ENCODE results near the gene MAP1LC3B2. TPM values are rescaled to one million over a fixed set of nuclear protein-coding genes. Genes with fewer than 3 reads are reported as not detected.

The MAP1LC3B2 gene
- total RNA-seq, result 1 to 10 TPM in 2 of 4 donors, not detected in 2; 1.1 to 2.5 TPM

GRCh38 chr12:116559162-116559935, at the start of gene MAP1LC3B2:
MAP1LC3B2 (plus strand) TSS chr12:116559381; CDS start chr12:116575943, 16,562 bp downstream.
- TF ChIP-seq POLR2AphosphoS5 (IDR thresholded peaks at IDR 0.05), result peak in 1 of 3 donors; percentile 14
- TF ChIP-seq EP300 (IDR thresholded peaks at IDR 0.05; ENCODE audit: low read depth), result no peak
- TF ChIP-seq CTCF (IDR thresholded peaks at IDR 0.05), result no peak
- TF ChIP-seq POLR2A (IDR thresholded peaks at IDR 0.05), result no peak
- Histone ChIP-seq H3K27ac (peak within 1 kb of the TSS; percentile 71 to 86 (median 76)), H3K4me3 (peak within 1 kb of the TSS in 1 of 4 donors; percentile 18), H3K36me3 (no peaks in the 10 kb centered on the region), H3K27me3 (no peaks in the 10 kb centered on the region), H3K9me3 (peaks cover 11 to 12% of the 10 kb centered on the region in 2 donors), H3K4me1 (peaks cover 0 to 19% (median 14%) of the 10 kb centered on the region in 4 donors)
- peak; percentile 84 for DNase-seq
- WGBS, 2 donors (ENCODE audit: low coverage in 1 of 2), result 15 to 19% methylated on average over 2 to 17 of the region's 19 CpGs
- in situ Hi-C loops (cut with MboI; ENCODE audit: low pct_ligation_motif_present in 1 of 4, low pct_unique_long_range_greater_than_20kb in 1 of 4, low sequenced_read_pairs in 3 of 4) (no loop called here), intact Hi-C loops (cut with DNase I; ENCODE audit: low total_unique reads) (no loop called here)

- in situ Hi-C loops (cut with MboI; ENCODE audit: low pct_ligation_motif_present in 1 of 4, low pct_unique_long_range_greater_than_20kb in 1 of 4, low sequenced_read_pairs in 3 of 4), result no loop called here
- TF ChIP-seq POLR2A (IDR thresholded peaks at IDR 0.05), result no peak
- TF ChIP-seq CTCF (IDR thresholded peaks at IDR 0.05), result no peak
- no peak for TF ChIP-seq POLR2AphosphoS5 (IDR thresholded peaks at IDR 0.05)
- no peak for TF ChIP-seq EP300 (IDR thresholded peaks at IDR 0.05; ENCODE audit: low read depth)
- WGBS, 2 donors (ENCODE audit: low coverage in 1 of 2), result 83 to 87% methylated on average over 6 to 8 of the region's 8 CpGs
Measured at GRCh38 chr12:116513944-116514343, 45.2 kb upstream of the MAP1LC3B2 start.

GRCh38 chr12:116515684-116516083, 43.5 kb upstream of the MAP1LC3B2 start:
- Histone ChIP-seq H3K27ac (no peak overlapping the region), H3K4me1 (no peaks in the 10 kb centered on the region), H3K9me3 (no peaks in the 10 kb centered on the region), H3K4me3 (no peak overlapping the region), H3K27me3 (no peaks in the 10 kb centered on the region), H3K36me3 (no peaks in the 10 kb centered on the region)
- intact Hi-C loops (cut with DNase I; ENCODE audit: low total_unique reads) (no loop called here), in situ Hi-C loops (cut with MboI; ENCODE audit: low pct_ligation_motif_present in 1 of 4, low pct_unique_long_range_greater_than_20kb in 1 of 4, low sequenced_read_pairs in 3 of 4) (no loop called here)
- TF ChIP-seq CTCF (IDR thresholded peaks at IDR 0.05) (no peak), EP300 (IDR thresholded peaks at IDR 0.05; ENCODE audit: low read depth) (no peak), POLR2A (IDR thresholded peaks at IDR 0.05) (no peak), POLR2AphosphoS5 (IDR thresholded peaks at IDR 0.05) (no peak)
- DNase-seq, result no peak
- WGBS, 2 donors (ENCODE audit: low coverage in 1 of 2), result 72 to 76% methylated on average over 4 of the region's 4 CpGs

More at GRCh38 chr12:116513944-116514343, 45.2 kb upstream of the MAP1LC3B2 start:
- peaks cover 0 to 1% (median under 1%) of the 10 kb centered on the region in 4 donors for H3K4me1 ChIP-seq
- H3K27me3 ChIP-seq, result no peaks in the 10 kb centered on the region
- H3K36me3 ChIP-seq, result no peaks in the 10 kb centered on the region
- no peak overlapping the region for H3K27ac ChIP-seq
- H3K4me3 ChIP-seq, result no peak overlapping the region
- H3K9me3 ChIP-seq, result no peaks in the 10 kb centered on the region
- DNase-seq, result no peak
- intact Hi-C loops (cut with DNase I; ENCODE audit: low total_unique reads), result no loop called here

- 94% methylated on average over 2 to 11 of the region's 11 CpGs for WGBS, 2 donors (ENCODE audit: low coverage in 1 of 2)
- intact Hi-C loops (cut with DNase I; ENCODE audit: low total_unique reads), result no loop called here
- H3K4me3 ChIP-seq, result no peak overlapping the region
- H3K9me3 ChIP-seq, result no peaks in the 10 kb centered on the region
- H3K36me3 ChIP-seq, result no peaks in the 10 kb centered on the region
- no peak for DNase-seq
- in situ Hi-C loops (cut with MboI; ENCODE audit: low pct_ligation_motif_present in 1 of 4, low pct_unique_long_range_greater_than_20kb in 1 of 4, low sequenced_read_pairs in 3 of 4), result no loop called here
- H3K27me3 ChIP-seq, result no peaks in the 10 kb centered on the region
- H3K27ac ChIP-seq, result no peak overlapping the region
- TF ChIP-seq CTCF (IDR thresholded peaks at IDR 0.05) (no peak), EP300 (IDR thresholded peaks at IDR 0.05; ENCODE audit: low read depth) (no peak), POLR2AphosphoS5 (IDR thresholded peaks at IDR 0.05) (no peak), POLR2A (IDR thresholded peaks at IDR 0.05) (no peak)
- no peaks in the 10 kb centered on the region for H3K4me1 ChIP-seq
Measured at GRCh38 chr12:116516657-116517056, 42.5 kb upstream of the MAP1LC3B2 start.
